Inflammatory macrophage (primary cell): ENCODE measurements around the gene UBXN10.

Source experiments
- DNase-seq, 2 donors: peaks; one replicate each; pipeline ENCODE4 v3.0.0-alpha.2; 2020 to 2022

The UBXN10 gene

GRCh38 chr1:20242890-20243479, 57.1 kb downstream of the UBXN10 start:
- no peak for DNase-seq
